Panc1 (cell line): ENCODE data around the gene KIRREL3. TPM values are rescaled to one million over a fixed set of nuclear protein-coding genes. Genes with fewer than 3 reads are reported as not detected.

ENCODE experiments used
- ATAC-seq: fragments of 200-7000 bp; cut with Tn5 transposase; 2 replicates; pipeline ENCODE4 v1.9.1; 2020; ENCODE audit warnings: mild to moderate bottlenecking, moderate library complexity
- BruUV-seq: library from RNA; stranded (reverse); fragments of 400-500 nt; replicated peaks from 2 replicates; lab custom pipeline; 2021; lab: Mats Ljungman, UMichigan
- CTCF ChIA-PET: fragments of 300-600 bp; sonication (Branson Sonifier 250); formaldehyde crosslinking; loops from one replicate; lab custom pipeline; 2022; ENCODE audit warnings: antibody characterized with exemption; lab: Charles Lee
- POLR2A ChIA-PET: fragments of 300-600 bp; sonication (Branson Sonifier 250); formaldehyde crosslinking; loops from one replicate; lab custom pipeline; 2022; ENCODE audit warnings: antibody characterized with exemption; lab: Charles Lee
- DNase-seq: peaks from one replicate; pipeline ENCODE4 v3.0.0-alpha.2; 2010; ENCODE audit warnings: low read depth, low spot score
- H3K27ac ChIP-seq: 2 replicates; pipeline ENCODE4 v1.5.1; 2011; ENCODE audit warnings: mild to moderate bottlenecking, low read length, inconsistent platforms
- H3K27me3 ChIP-seq: fragments of 200-500 bp; sonication (Bioruptor generic); 2 replicates; pipeline ENCODE4 v1.6.0; 2014; ENCODE audit warnings: low read length, inconsistent platforms; ENCODE audit not compliant: control insufficient read depth, insufficient read depth
- H3K36me3 ChIP-seq: fragments of 200-500 bp; sonication (Bioruptor generic); 2 replicates; pipeline ENCODE4 v1.5.1; 2014; ENCODE audit warnings: inconsistent platforms, mild to moderate bottlenecking, low read length, moderate library complexity; ENCODE audit not compliant: control insufficient read depth, insufficient read depth
- H3K4me1 ChIP-seq: 2 replicates; pipeline ENCODE4 v1.5.1; 2011; ENCODE audit warnings: inconsistent platforms, mild to moderate bottlenecking, low read length, moderate library complexity; ENCODE audit not compliant: control insufficient read depth, insufficient read depth
- H3K4me3 ChIP-seq, 2 experiments: 2 replicates each; pipeline ENCODE4 v1.5.1; 2011 to 2012; ENCODE audit warnings: low read depth in 2 of 2, low read length in 2 of 2, mild to moderate bottlenecking in 2 of 2, inconsistent platforms in 1 of 2, moderate library complexity in 1 of 2
- H3K9me3 ChIP-seq: fragments of 200-500 bp; sonication (Bioruptor generic); 2 replicates; pipeline ENCODE4 v1.5.1; 2014; ENCODE audit warnings: low read depth, mild to moderate bottlenecking, inconsistent platforms, low read length, moderate library complexity; ENCODE audit not compliant: control insufficient read depth, insufficient read depth
- POLR2AphosphoS5 ChIP-seq: IDR thresholded peaks from 2 replicates; pipeline ENCODE4 v1.6.1; 2012; ENCODE audit warnings: mild to moderate bottlenecking, low read depth, low read length, moderate library complexity
- REST ChIP-seq, 2 experiments: IDR thresholded peaks; 2 replicates each; pipeline ENCODE4 v1.6.1; 2011 to 2012; ENCODE audit warnings: low read depth in 2 of 2, control low read depth in 1 of 2, low read length in 1 of 2, mild to moderate bottlenecking in 1 of 2, moderate library complexity in 1 of 2; ENCODE audit not compliant: insufficient read depth in 1 of 2
- SIN3A ChIP-seq: IDR thresholded peaks from 2 replicates; pipeline ENCODE4 v1.6.1; 2012; ENCODE audit warnings: low read depth, mild to moderate bottlenecking, low read length, moderate library complexity, borderline replicate concordance; ENCODE audit not compliant: insufficient read depth
- TCF7L2 ChIP-seq: IDR thresholded peaks from 2 replicates; pipeline ENCODE4 v1.6.1; 2011; ENCODE audit warnings: mild to moderate bottlenecking, low read depth, low read length, inconsistent platforms
- in situ Hi-C: cut with HindIII; loops from 2 replicates; pipeline ENCODE4 v1.10.0; 2016; ENCODE audit warnings: low sequenced_read_pairs, low pct_unique_long_range_greater_than_20kb
- intact Hi-C: fragments of 100-400 bp; cut with micrococcal nuclease; formaldehyde crosslinking; loops from one replicate; pipeline ENCODE4 v1.10.0; 2022; ENCODE audit not compliant: unreplicated experiment
- total RNA-seq: library from RNA; stranded (reverse); gene quantifications from one replicate; pipeline ENCODE4 v1.2.1, GENCODE V29; 2021; ENCODE audit not compliant: unreplicated experiment
- TF ChIP-seq, protein P1 (sequence below): fragments of 450-650 bp; IDR thresholded peaks from 2 replicates; pipeline ENCODE4 v1.5.1; 2017; ENCODE audit warnings: mild to moderate bottlenecking

The KIRREL3 gene
- total RNA-seq, 1 experiment from 2014 or later, result 0.36 TPM

GRCh38 chr11:126823274-126823673 lies 177.3 kb downstream of the KIRREL3 start:
- TF ChIP-seq SIN3A (no peak), TCF7L2 (no peak), POLR2AphosphoS5 (no peak), REST (IDR thresholded peaks at IDR 0.05; ENCODE audit: insufficient read depth in 1 of 2, low read depth in 2 of 2, low read length in 1 of 2) (no peak)
- TF ChIP-seq, protein P1, sequence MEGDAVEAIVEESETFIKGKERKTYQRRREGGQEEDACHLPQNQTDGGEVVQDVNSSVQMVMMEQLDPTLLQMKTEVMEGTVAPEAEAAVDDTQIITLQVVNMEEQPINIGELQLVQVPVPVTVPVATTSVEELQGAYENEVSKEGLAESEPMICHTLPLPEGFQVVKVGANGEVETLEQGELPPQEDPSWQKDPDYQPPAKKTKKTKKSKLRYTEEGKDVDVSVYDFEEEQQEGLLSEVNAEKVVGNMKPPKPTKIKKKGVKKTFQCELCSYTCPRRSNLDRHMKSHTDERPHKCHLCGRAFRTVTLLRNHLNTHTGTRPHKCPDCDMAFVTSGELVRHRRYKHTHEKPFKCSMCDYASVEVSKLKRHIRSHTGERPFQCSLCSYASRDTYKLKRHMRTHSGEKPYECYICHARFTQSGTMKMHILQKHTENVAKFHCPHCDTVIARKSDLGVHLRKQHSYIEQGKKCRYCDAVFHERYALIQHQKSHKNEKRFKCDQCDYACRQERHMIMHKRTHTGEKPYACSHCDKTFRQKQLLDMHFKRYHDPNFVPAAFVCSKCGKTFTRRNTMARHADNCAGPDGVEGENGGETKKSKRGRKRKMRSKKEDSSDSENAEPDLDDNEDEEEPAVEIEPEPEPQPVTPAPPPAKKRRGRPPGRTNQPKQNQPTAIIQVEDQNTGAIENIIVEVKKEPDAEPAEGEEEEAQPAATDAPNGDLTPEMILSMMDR, result no peak
- DNase-seq, result no peak
- CTCF ChIA-PET, result no interaction called here
- Histone ChIP-seq H3K27ac (no peak overlapping the region), H3K4me3 (no peak overlapping the region), H3K9me3 (no peaks in the 10 kb centered on the region), H3K36me3 (no peaks in the 10 kb centered on the region), H3K4me1 (no peaks in the 10 kb centered on the region), H3K27me3 (peaks cover 12% of the 10 kb centered on the region)
- no peak for ATAC-seq
- POLR2A ChIA-PET, result no interaction called here
- in situ Hi-C loops (no loop called here), intact Hi-C loops (no loop called here)
- BruUV-seq, result no TSS peak

DNA sequence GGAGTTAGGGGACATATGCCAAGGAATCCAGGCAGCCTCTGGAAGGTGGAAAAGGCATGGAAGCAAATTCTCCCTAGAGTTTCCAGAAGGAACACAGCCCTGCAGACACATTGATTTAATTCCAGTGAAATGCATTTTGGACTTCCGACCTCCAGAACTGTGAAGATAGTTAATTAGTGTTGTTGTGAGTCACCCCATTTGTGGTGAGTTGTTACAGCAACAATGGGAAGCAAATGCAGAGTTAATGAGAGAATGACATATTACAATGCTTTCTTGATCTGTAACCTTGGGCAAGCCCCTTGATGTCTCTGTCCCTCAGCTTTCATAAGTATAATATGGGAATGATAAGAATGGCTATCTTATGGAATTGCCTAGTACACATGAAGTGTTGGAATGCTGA lies 178.7 kb downstream of the KIRREL3 start:
- no peak for TF ChIP-seq SIN3A
- TF ChIP-seq, protein P1, result no peak
- no peak for TF ChIP-seq TCF7L2
- TF ChIP-seq REST (IDR thresholded peaks at IDR 0.05; ENCODE audit: insufficient read depth in 1 of 2, low read depth in 2 of 2, low read length in 1 of 2), result no peak
- TF ChIP-seq POLR2AphosphoS5, result no peak
- in situ Hi-C loops (no loop called here), intact Hi-C loops (no loop called here)
- ATAC-seq (no peak), DNase-seq (no peak)
- no peaks in the 10 kb centered on the region for H3K9me3 ChIP-seq
- peaks cover 13% of the 10 kb centered on the region for H3K27me3 ChIP-seq
- no TSS peak for BruUV-seq
- no peak overlapping the region for H3K27ac ChIP-seq
- CTCF ChIA-PET, result no interaction called here
- POLR2A ChIA-PET, result no interaction called here
- H3K36me3 ChIP-seq, result no peaks in the 10 kb centered on the region
- H3K4me1 ChIP-seq, result no peaks in the 10 kb centered on the region
- no peak overlapping the region for H3K4me3 ChIP-seq
